HEK293 (cell line): ENCODE results near the gene IGF1R.

Experiments
- CTCF ChIA-PET: fragments of 350-600 bp; formaldehyde crosslinking; extraction: SDS; loops from one replicate; lab custom pipeline; 2021; ENCODE audit warnings: antibody characterized with exemption; lab: Yijun Ruan, JAX
- POLR2A ChIA-PET: fragments of 300-600 bp; formaldehyde crosslinking; extraction: SDS; loops from one replicate; lab custom pipeline; 2020; ENCODE audit warnings: antibody characterized with exemption, inconsistent platforms; lab: Yijun Ruan, JAX
- H3K27ac ChIP-seq: fragments of 200-500 bp; sonication (Bioruptor generic); 2 replicates; pipeline ENCODE4 v1.5.1; 2014; ENCODE audit warnings: low read depth, low read length, control low read depth, inconsistent platforms; ENCODE audit errors: extremely low read depth
- H3K36me3 ChIP-seq, 2 experiments: fragments of 200-500 bp in 1 of 2; sonication (Bioruptor generic) in 1 of 2; 1 replicate in 1 of 2; 2 replicates in 1 of 2; pipeline ENCODE4 v1.5.1; 2014 to 2017; ENCODE audit warnings: inconsistent platforms in 2 of 2, low read length in 2 of 2; ENCODE audit not compliant: control insufficient read depth in 2 of 2, insufficient read depth in 1 of 2
- H3K4me1 ChIP-seq: fragments of 200-500 bp; sonication (Bioruptor generic); 2 replicates; pipeline ENCODE4 v1.5.1; 2014; ENCODE audit warnings: mild to moderate bottlenecking, low read length, inconsistent platforms; ENCODE audit not compliant: control insufficient read depth, insufficient read depth
- H3K4me3 ChIP-seq: 2 replicates; pipeline ENCODE4 v1.5.1; 2011; ENCODE audit warnings: low read depth, mild to moderate bottlenecking, control low read depth, low read length, moderate library complexity
- H3K9me3 ChIP-seq: fragments of 200-500 bp; sonication (Bioruptor generic); 2 replicates; pipeline ENCODE4 v1.5.1; 2014; ENCODE audit warnings: low read depth, low read length, inconsistent platforms; ENCODE audit not compliant: control insufficient read depth, insufficient read depth
- BCL11A ChIP-seq: fragments of 450-650 bp; formaldehyde crosslinking; IDR thresholded peaks from 2 replicates; pipeline ENCODE4 v1.5.1; 2016; ENCODE audit warnings: low read depth, missing biosample characterization, missing genetic modification characterization
- KLF10 ChIP-seq: fragments of 450-650 bp; IDR thresholded peaks from 2 replicates; pipeline ENCODE4 v1.5.1; 2018; ENCODE audit warnings: missing biosample characterization, mild to moderate bottlenecking, missing genetic modification characterization
- KLF9 ChIP-seq: fragments of 450-650 bp; formaldehyde crosslinking; IDR thresholded peaks from 2 replicates; pipeline ENCODE4 v1.5.1; 2016; ENCODE audit warnings: missing biosample characterization, missing genetic modification characterization, low read depth
- OVOL3 ChIP-seq: fragments of 450-650 bp; formaldehyde crosslinking; IDR thresholded peaks from 2 replicates; pipeline ENCODE4 v1.5.1; 2016; ENCODE audit warnings: missing biosample characterization, missing genetic modification characterization
- PBX3 ChIP-seq: sonication (generic); formaldehyde crosslinking; IDR thresholded peaks from 2 replicates; pipeline ENCODE4 v1.8.1; 2022; ENCODE audit warnings: mild to moderate bottlenecking, moderate library complexity, missing genetic modification reagents
- PRDM6 ChIP-seq: fragments of 450-650 bp; formaldehyde crosslinking; IDR thresholded peaks from 2 replicates; pipeline ENCODE4 v1.5.1; 2017; ENCODE audit warnings: missing biosample characterization, missing genetic modification characterization
- SALL2 ChIP-seq: fragments of 450-650 bp; formaldehyde crosslinking; IDR thresholded peaks from 2 replicates; pipeline ENCODE4 v1.5.0; 2017; ENCODE audit warnings: missing biosample characterization, mild to moderate bottlenecking, missing genetic modification characterization, borderline replicate concordance
- TCF7L2 ChIP-seq: IDR thresholded peaks from 2 replicates; pipeline ENCODE4 v1.6.1; 2011; ENCODE audit warnings: low read depth, mild to moderate bottlenecking, inconsistent platforms, low read length, moderate library complexity, borderline replicate concordance
- ZBTB48 ChIP-seq: fragments of 450-650 bp; formaldehyde crosslinking; IDR thresholded peaks from 2 replicates; pipeline ENCODE4 v1.5.1; 2016; ENCODE audit warnings: missing biosample characterization, missing genetic modification characterization
- ZFP3 ChIP-seq: fragments of 450-650 bp; formaldehyde crosslinking; IDR thresholded peaks from 2 replicates; pipeline ENCODE4 v1.5.1; 2016; ENCODE audit warnings: low read depth, missing biosample characterization, missing genetic modification characterization
- ZFP69B ChIP-seq: fragments of 450-650 bp; formaldehyde crosslinking; IDR thresholded peaks from 2 replicates; pipeline ENCODE4 v1.5.1; 2016; ENCODE audit warnings: missing biosample characterization, missing genetic modification characterization
- ZNF16 ChIP-seq: fragments of 450-650 bp; formaldehyde crosslinking; IDR thresholded peaks from 2 replicates; pipeline ENCODE4 v1.5.1; 2016; ENCODE audit warnings: low read depth, missing biosample characterization, missing genetic modification characterization
- ZNF341 ChIP-seq: fragments of 450-650 bp; formaldehyde crosslinking; IDR thresholded peaks from 2 replicates; pipeline ENCODE4; 2016; ENCODE audit warnings: low read depth, missing biosample characterization, missing genetic modification characterization
- ZNF426 ChIP-seq: fragments of 450-650 bp; formaldehyde crosslinking; IDR thresholded peaks from 2 replicates; pipeline ENCODE4 v1.5.1; 2017; ENCODE audit warnings: missing biosample characterization, missing genetic modification characterization, mild to moderate bottlenecking, inconsistent platforms, moderate library complexity
- ZNF521 ChIP-seq: fragments of 450-650 bp; formaldehyde crosslinking; IDR thresholded peaks from 2 replicates; pipeline ENCODE4 v1.5.1; 2017; ENCODE audit warnings: missing biosample characterization, mild to moderate bottlenecking, missing genetic modification characterization
- ZNF529 ChIP-seq: fragments of 450-650 bp; formaldehyde crosslinking; IDR thresholded peaks from 2 replicates; pipeline ENCODE4 v1.5.1; 2017; ENCODE audit warnings: missing genetic modification characterization, missing biosample characterization; ENCODE audit not compliant: insufficient replicate concordance
- ZNF626 ChIP-seq: fragments of 450-650 bp; sonication (Bioruptor Pico); formaldehyde crosslinking; IDR thresholded peaks from 2 replicates; pipeline ENCODE4 v1.5.1; 2018; ENCODE audit warnings: missing biosample characterization, missing genetic modification characterization, inconsistent platforms
- ZNF692 ChIP-seq: fragments of 450-650 bp; formaldehyde crosslinking; IDR thresholded peaks from 2 replicates; pipeline ENCODE4 v1.5.1; 2016; ENCODE audit warnings: missing biosample characterization, missing genetic modification characterization
- ZSCAN4 ChIP-seq: fragments of 450-650 bp; formaldehyde crosslinking; IDR thresholded peaks from 2 replicates; pipeline ENCODE4 v1.5.1; 2017; ENCODE audit warnings: missing biosample characterization, missing genetic modification characterization

IGF1R gene

GRCh38 chr15:98876451-98877369 is 228.4 kb downstream of the IGF1R start:
- TF ChIP-seq ZNF341 (no peak), TCF7L2 (peak; percentile 67), ZNF692 (0 out of 2 replicates have a peak, but pooled peaks have one; percentile 38), ZNF426 (no peak), ZNF521 (tag by site-specific recombination) (no peak), ZFP69B (peak; percentile 49; the same call in 1 of the 2 replicates), ZNF16 (tag by site-specific recombination) (no peak), OVOL3 (tag by site-specific recombination) (no peak), ZNF529 (tag by site-specific recombination) (no peak), ZBTB48 (no peak), PRDM6 (tag by site-specific recombination) (peak; percentile 32; the same call in 1 of the 2 replicates), PBX3 (CRISPR knock-in tag) (no peak), ZNF626 (tag by site-specific recombination) (no peak), BCL11A (tag by site-specific recombination) (no peak), KLF9 (tag by site-specific recombination) (no peak), ZFP3 (tag by site-specific recombination) (no peak), KLF10 (tag by site-specific recombination) (no peak)
- TF ChIP-seq, all 188 proteins: peak for 4
- Histone ChIP-seq H3K9me3 (no peaks in the 10 kb centered on the region), H3K36me3 (no peaks in the 10 kb centered on the region), H3K27ac (no peak overlapping the region), H3K4me3 (no peak overlapping the region), H3K4me1 (peaks cover 36% of the 10 kb centered on the region)
- ChIA-PET CTCF (interaction anchor here (0.5 to 1.2 kb wide), 4 partner anchors 9 to 380 kb away, joined by 3 to 4 read pairs (median 3); no protein-coding TSS in a partner anchor), POLR2A (no interaction called here)

GRCh38 chr15:98878172-98878571 is 229.8 kb downstream of the IGF1R start:
- no peaks in the 10 kb centered on the region for H3K36me3 ChIP-seq
- ChIA-PET POLR2A (no interaction called here), CTCF (no interaction called here)
- no peak overlapping the region for H3K27ac ChIP-seq
- no peaks in the 10 kb centered on the region for H3K9me3 ChIP-seq
- no peak overlapping the region for H3K4me3 ChIP-seq
- H3K4me1 ChIP-seq = peaks cover 31% of the 10 kb centered on the region
- TF ChIP-seq ZSCAN4 (tag by site-specific recombination) (no peak), SALL2 (tag by site-specific recombination) (no peak)
